Right lobe of liver (tissue), 6 donors: Measurements from ENCODE around the gene ASB13. TPM values are rescaled to one million over a fixed set of nuclear protein-coding genes. Genes with fewer than 3 reads are reported as not detected.

Experiments used
- ATAC-seq, 4 donors: fragments of 200-7000 bp; cut with Tn5 transposase; one replicate each; pipeline ENCODE4 v1.9.1; 2020; ENCODE audit warnings: mild to moderate bottlenecking in 4 of 4, moderate library complexity in 4 of 4
- DNase-seq, 3 donors: peaks; one replicate each; pipeline ENCODE4 v3.0.0-alpha.2; 2020
- H3K27ac ChIP-seq, 3 donors: fragments of 200-600 bp; one replicate each; pipeline ENCODE4 v1.8.0; 2022
- H3K27me3 ChIP-seq, 2 donors: fragments of 200-600 bp; one replicate each; pipeline ENCODE4 v1.8.0; 2022
- H3K36me3 ChIP-seq, 4 donors: fragments of 200-600 bp; sonication (generic) in 1 of 4; one replicate each; pipeline versions ENCODE4 v1.5.1 to v1.8.0; 2017 to 2022; ENCODE audit warnings: control low read depth in 1 of 4
- H3K4me1 ChIP-seq, 4 donors: fragments of 200-600 bp; sonication (generic) in 1 of 4; one replicate each; pipeline versions ENCODE4 v1.5.1 to v1.8.0; 2017 to 2022; ENCODE audit warnings: control low read depth in 1 of 4
- H3K4me3 ChIP-seq, 3 donors: fragments of 200-600 bp; one replicate each; pipeline ENCODE4 v1.8.0; 2022
- H3K9me3 ChIP-seq, 4 donors: fragments of 200-600 bp; sonication (generic) in 1 of 4; one replicate each; pipeline versions ENCODE4 v1.5.1 to v1.8.0; 2017 to 2022; ENCODE audit warnings: control low read depth in 1 of 4
- CTCF ChIP-seq, 4 donors: fragments of 200-600 bp in 3 of 4; fragments of 450-650 bp in 1 of 4; IDR thresholded peaks; one replicate each; pipeline versions ENCODE4 v1.5.1 to v1.8.0; 2016 to 2022; ENCODE audit warnings: antibody characterized with exemption in 4 of 4, mild to moderate bottlenecking in 2 of 4
- POLR2A ChIP-seq: fragments of 450-650 bp; IDR thresholded peaks from one replicate; pipeline ENCODE4 v1.6.1; 2017; ENCODE audit warnings: antibody characterized with exemption, mild to moderate bottlenecking
- WGBS: methylation state at CpG from one replicate; pipeline ENCODE4 v1.1.6; 2018; ENCODE audit warnings: low coverage, low lambda C conversion rate; ENCODE audit not compliant: insufficient coverage; ENCODE audit errors: missing lambda C conversion rate; 5-methylcytosine and 5-hydroxymethylcytosine counted together
- intact Hi-C, 2 donors: fragments of 100-400 bp; cut with DNase I; formaldehyde crosslinking; loops; one replicate each; pipeline versions ENCODE4 v1.11.2 to v1.14.1; 2022
- total RNA-seq, 6 experiments: library from RNA; depleted of rRNA in 2 of 6; stranded (reverse); fragments of >200 nt in 2 of 6; fragmentation: NEBNext Ultra II Directional in 3 of 6; extraction: Animal tissue kit (Norgen Biotek cat#: 25700) in 3 of 6; gene quantifications; one replicate each; pipeline versions ENCODE4 v1.1.0 to v1.2.4, GENCODE V29; 2016 to 2023
- donor health status: DM: no; HTN: yes; CAD: no.
- donor health status: DM: no; HTN: no; CAD: no.
- donor health status: DM: no; HTN: no; CAD: no.
- donor health status: DM: no; HTN: yes; CAD: no.
- donor health status: DM: no; HTN: yes; CAD: no.

Gene ASB13
- total RNA-seq, 6 experiments from 2014 or later: 19.7 to 117 (median 64.7) TPM

GRCh38 chr10:5608608-5609220 lies 57.7 kb downstream of the ASB13 start:
- peak overlapping the region in 1 of 3 donors; percentile 27 for H3K27ac ChIP-seq
- peaks cover 0 to 23% (median 1%) of the 10 kb centered on the region in 4 donors for H3K4me1 ChIP-seq
- intact Hi-C loops: loop anchor here in 1 of 2 donors (10.0 kb wide), 1 partner anchor 154 kb away; no protein-coding TSS in a partner anchor
- TF ChIP-seq POLR2A: no peak
- no peak for TF ChIP-seq CTCF (IDR thresholded peaks at IDR 0.05)
- DNase-seq: peak in 1 of 3 donors; percentile 45
- no peaks in the 10 kb centered on the region for H3K36me3 ChIP-seq
- ATAC-seq: peak; percentile 35 to 53 (median 44)
- no peak overlapping the region for H3K4me3 ChIP-seq
- 53% methylated on average over 12 of the region's 12 CpGs for WGBS
- H3K27me3 ChIP-seq: no peaks in the 10 kb centered on the region
- no peaks in the 10 kb centered on the region for H3K9me3 ChIP-seq

- TF ChIP-seq POLR2A (no peak), CTCF (IDR thresholded peaks at IDR 0.05) (no peak)
- ATAC-seq: no peak
- DNase-seq: no peak
- Histone ChIP-seq H3K27me3 (no peaks in the 10 kb centered on the region), H3K36me3 (no peaks in the 10 kb centered on the region), H3K4me3 (no peak overlapping the region), H3K4me1 (peaks cover 0 to 21% (median 0%) of the 10 kb centered on the region in 4 donors), H3K27ac (no peak overlapping the region), H3K9me3 (no peaks in the 10 kb centered on the region)
- 88% methylated on average over 6 of the region's 7 CpGs for WGBS
- intact Hi-C loops: loop anchor here in 1 of 2 donors (10.0 kb wide), 1 partner anchor 153 kb away; no protein-coding TSS in a partner anchor
Observed at GRCh38 chr10:5607594-5607993, 58.8 kb downstream of the ASB13 start.

GRCh38 chr10:5606864-5607263 lies 59.5 kb downstream of the ASB13 start:
- peaks cover 0 to 21% (median 0%) of the 10 kb centered on the region in 4 donors for H3K4me1 ChIP-seq
- intact Hi-C loops: loop anchor here in 1 of 2 donors (10.0 kb wide), 1 partner anchor 152 kb away; no protein-coding TSS in a partner anchor
- H3K27ac ChIP-seq: no peak overlapping the region
- DNase-seq (no peak), ATAC-seq (no peak)
- no peaks in the 10 kb centered on the region for H3K36me3 ChIP-seq
- TF ChIP-seq CTCF (IDR thresholded peaks at IDR 0.05) (no peak), POLR2A (no peak)
- WGBS: 39% methylated on average over 5 of the region's 10 CpGs
- H3K9me3 ChIP-seq: no peaks in the 10 kb centered on the region
- H3K4me3 ChIP-seq: no peak overlapping the region
- no peaks in the 10 kb centered on the region for H3K27me3 ChIP-seq

GRCh38 chr10:5606321-5606720 lies 60.1 kb downstream of the ASB13 start:
- Histone ChIP-seq H3K27me3 (no peaks in the 10 kb centered on the region), H3K27ac (no peak overlapping the region), H3K9me3 (no peaks in the 10 kb centered on the region), H3K4me3 (no peak overlapping the region), H3K4me1 (peaks cover 0 to 21% (median 0%) of the 10 kb centered on the region in 4 donors), H3K36me3 (no peaks in the 10 kb centered on the region)
- ATAC-seq (no peak), DNase-seq (peak in 1 of 3 donors; percentile 25)
- intact Hi-C loops: loop anchor here in 1 of 2 donors (10.0 kb wide), 1 partner anchor 152 kb away; no protein-coding TSS in a partner anchor
- WGBS: 84% methylated on average over 4 of the region's 8 CpGs
- TF ChIP-seq CTCF (IDR thresholded peaks at IDR 0.05) (no peak), POLR2A (no peak)
